HG03097 (cell line): ENCODE results near the gene FADS2.

ENCODE experiments used
- ATAC-seq: cut with Tn5 transposase; IDR thresholded peaks from one replicate; pipeline ENCODE4 v1.9.1; 2021; ENCODE audit not compliant: unreplicated experiment, low FRiP score

The FADS2 gene

GRCh38 chr11:61795459-61795858 lies 32.6 kb upstream of the FADS2 start:
- no peak for ATAC-seq

GRCh38 chr11:61795876-61796526 lies 32.1 kb upstream of the FADS2 start:
- ATAC-seq, result no peak

- ATAC-seq, result no peak
These were observed 30.7 kb upstream of the FADS2 start for GRCh38 chr11:61797263-61797944.

GRCh38 chr11:61799665-61800284 lies 28.3 kb upstream of the FADS2 start:
- no peak for ATAC-seq

GRCh38 chr11:61800331-61801281 lies 27.5 kb upstream of the FADS2 start:
- ATAC-seq, result no peak

GRCh38 chr11:61802605-61803004 lies 25.5 kb upstream of the FADS2 start:
- no peak for ATAC-seq

- ATAC-seq, result no peak
These were observed 24.0 kb upstream of the FADS2 start for GRCh38 chr11:61803889-61804647.

GRCh38 chr11:61805146-61805545 lies 23.0 kb upstream of the FADS2 start:
- no peak for ATAC-seq

- no peak for ATAC-seq
These were observed 21.3 kb upstream of the FADS2 start for GRCh38 chr11:61806785-61807184.

GRCh38 chr11:61810671-61811175 lies 17.4 kb upstream of the FADS2 start:
- ATAC-seq, result no peak

GRCh38 chr11:61811831-61812230 lies 16.3 kb upstream of the FADS2 start:
- no peak for ATAC-seq

GRCh38 chr11:61812736-61813411 lies 15.2 kb upstream of the FADS2 start:
- ATAC-seq, result no peak

GRCh38 chr11:61814247-61814957 lies 13.7 kb upstream of the FADS2 start:
- no peak for ATAC-seq

- peak; percentile 44 for ATAC-seq
These were observed 12.9 kb upstream of the FADS2 start for GRCh38 chr11:61814958-61815789.

GRCh38 chr11:61815790-61816735 lies 12.0 kb upstream of the FADS2 start:
- peak; percentile 19 for ATAC-seq

- peak; percentile 61 for ATAC-seq
These were observed 11.2 kb upstream of the FADS2 start, which contains the start of gene FADS1 for GRCh38 chr11:61816736-61817455. Gene FADS1 (minus strand): TSS chr11:61817003. CDS start chr11:61816929, 74 bp downstream.
